Measurements from ENCODE around the gene DDX23.

DNA sequence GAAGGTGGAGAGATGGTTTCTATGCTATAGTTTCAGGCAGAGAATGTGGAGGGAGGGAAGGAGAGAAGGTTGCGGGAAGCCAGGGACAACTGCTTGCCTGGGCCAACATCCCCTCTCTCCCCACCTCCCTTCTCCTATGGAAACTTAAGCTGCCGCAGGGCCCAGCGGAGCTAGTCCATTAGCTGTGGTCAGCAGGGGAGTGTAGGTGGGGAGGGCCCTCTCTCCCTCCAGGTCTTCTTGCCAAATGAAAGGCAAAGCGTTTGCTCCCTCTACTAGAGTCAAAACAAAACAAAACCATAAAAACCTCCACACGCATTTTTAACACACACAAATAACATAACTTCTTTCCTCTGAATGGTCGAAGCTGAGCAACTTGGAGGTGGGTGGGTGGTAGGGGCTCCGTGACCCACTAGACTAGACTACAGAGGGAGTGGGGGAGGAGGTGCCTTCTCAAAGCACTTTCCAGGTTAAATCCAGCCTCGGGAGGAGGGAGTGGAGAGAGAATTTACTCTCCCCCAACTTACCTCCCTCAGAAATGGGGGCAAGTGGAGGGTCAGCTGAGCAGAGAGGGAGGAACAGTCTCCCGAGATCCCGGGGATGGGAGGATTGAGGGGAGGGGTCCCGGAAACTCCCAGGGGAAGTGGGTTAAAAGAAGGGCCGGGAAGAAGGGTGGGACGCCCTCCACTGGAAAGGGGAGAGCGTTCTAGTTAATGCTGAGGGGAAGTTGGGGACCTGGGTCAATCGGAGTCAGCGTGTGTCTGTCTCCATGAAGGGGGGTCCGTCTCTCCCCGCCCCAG, 38.3 kb downstream of the DDX23 start:
- TF ChIP-seq, protein P1, sequence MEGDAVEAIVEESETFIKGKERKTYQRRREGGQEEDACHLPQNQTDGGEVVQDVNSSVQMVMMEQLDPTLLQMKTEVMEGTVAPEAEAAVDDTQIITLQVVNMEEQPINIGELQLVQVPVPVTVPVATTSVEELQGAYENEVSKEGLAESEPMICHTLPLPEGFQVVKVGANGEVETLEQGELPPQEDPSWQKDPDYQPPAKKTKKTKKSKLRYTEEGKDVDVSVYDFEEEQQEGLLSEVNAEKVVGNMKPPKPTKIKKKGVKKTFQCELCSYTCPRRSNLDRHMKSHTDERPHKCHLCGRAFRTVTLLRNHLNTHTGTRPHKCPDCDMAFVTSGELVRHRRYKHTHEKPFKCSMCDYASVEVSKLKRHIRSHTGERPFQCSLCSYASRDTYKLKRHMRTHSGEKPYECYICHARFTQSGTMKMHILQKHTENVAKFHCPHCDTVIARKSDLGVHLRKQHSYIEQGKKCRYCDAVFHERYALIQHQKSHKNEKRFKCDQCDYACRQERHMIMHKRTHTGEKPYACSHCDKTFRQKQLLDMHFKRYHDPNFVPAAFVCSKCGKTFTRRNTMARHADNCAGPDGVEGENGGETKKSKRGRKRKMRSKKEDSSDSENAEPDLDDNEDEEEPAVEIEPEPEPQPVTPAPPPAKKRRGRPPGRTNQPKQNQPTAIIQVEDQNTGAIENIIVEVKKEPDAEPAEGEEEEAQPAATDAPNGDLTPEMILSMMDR (conservative IDR thresholded peaks at IDR 0.05; ENCODE audit: low read depth, low read length), result no peak
- no peak for TF ChIP-seq EZH2 (IDR thresholded peaks at IDR 0.05; ENCODE audit: low read length, unreplicated experiment)
